Body of pancreas (tissue), 4 donors: Measurements from ENCODE around the gene ISG20.

Experiments
- POLR2A ChIP-seq, 3 donors: fragments of 450-650 bp; IDR thresholded peaks; one replicate each; pipeline ENCODE4 v1.6.1; 2016; ENCODE audit warnings: antibody characterized with exemption in 3 of 3, mild to moderate bottlenecking in 2 of 3
- TF ChIP-seq, protein P1 (sequence below), 7 experiments: fragments of 450-650 bp in 4 of 7; fragments of 200-600 bp in 3 of 7; sonication (generic) in 3 of 7; IDR thresholded peaks; one replicate each; pipeline ENCODE4 v1.5.1; 2016 to 2019; ENCODE audit warnings: antibody characterized with exemption in 7 of 7

DNA sequence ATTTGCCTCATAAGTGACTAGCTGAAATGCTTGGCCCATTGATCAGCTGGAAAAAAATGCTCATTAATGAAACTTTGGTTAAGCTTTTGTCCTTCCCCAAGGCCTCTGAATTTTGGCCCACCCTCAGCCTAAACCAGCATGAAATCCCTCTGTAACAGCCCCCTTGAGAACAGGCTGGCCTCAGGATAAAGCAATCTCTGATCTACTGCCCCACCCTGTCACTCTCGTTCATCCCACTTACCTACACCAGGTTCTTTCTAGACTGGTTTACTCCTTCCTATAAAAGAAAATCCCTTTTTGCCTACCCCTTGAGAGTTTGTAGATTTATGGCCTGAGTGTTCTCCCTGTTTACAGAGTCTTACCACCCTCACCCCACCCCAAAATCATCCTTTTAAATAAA lies 21.0 kb upstream of the ISG20 start:
- TF ChIP-seq, protein P1, sequence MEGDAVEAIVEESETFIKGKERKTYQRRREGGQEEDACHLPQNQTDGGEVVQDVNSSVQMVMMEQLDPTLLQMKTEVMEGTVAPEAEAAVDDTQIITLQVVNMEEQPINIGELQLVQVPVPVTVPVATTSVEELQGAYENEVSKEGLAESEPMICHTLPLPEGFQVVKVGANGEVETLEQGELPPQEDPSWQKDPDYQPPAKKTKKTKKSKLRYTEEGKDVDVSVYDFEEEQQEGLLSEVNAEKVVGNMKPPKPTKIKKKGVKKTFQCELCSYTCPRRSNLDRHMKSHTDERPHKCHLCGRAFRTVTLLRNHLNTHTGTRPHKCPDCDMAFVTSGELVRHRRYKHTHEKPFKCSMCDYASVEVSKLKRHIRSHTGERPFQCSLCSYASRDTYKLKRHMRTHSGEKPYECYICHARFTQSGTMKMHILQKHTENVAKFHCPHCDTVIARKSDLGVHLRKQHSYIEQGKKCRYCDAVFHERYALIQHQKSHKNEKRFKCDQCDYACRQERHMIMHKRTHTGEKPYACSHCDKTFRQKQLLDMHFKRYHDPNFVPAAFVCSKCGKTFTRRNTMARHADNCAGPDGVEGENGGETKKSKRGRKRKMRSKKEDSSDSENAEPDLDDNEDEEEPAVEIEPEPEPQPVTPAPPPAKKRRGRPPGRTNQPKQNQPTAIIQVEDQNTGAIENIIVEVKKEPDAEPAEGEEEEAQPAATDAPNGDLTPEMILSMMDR (IDR thresholded peaks at IDR 0.05): no peak
- TF ChIP-seq POLR2A (IDR thresholded peaks at IDR 0.05): no peak
